GM18526 (cell line): ENCODE measurements around the gene ISG15.

Experiments used
- POLR2A ChIP-seq: IDR thresholded peaks from 3 replicates; pipeline ENCODE4 v1.6.1; 2011; ENCODE audit not compliant: insufficient read length; ENCODE audit errors: extremely low read depth

The ISG15 gene

DNA sequence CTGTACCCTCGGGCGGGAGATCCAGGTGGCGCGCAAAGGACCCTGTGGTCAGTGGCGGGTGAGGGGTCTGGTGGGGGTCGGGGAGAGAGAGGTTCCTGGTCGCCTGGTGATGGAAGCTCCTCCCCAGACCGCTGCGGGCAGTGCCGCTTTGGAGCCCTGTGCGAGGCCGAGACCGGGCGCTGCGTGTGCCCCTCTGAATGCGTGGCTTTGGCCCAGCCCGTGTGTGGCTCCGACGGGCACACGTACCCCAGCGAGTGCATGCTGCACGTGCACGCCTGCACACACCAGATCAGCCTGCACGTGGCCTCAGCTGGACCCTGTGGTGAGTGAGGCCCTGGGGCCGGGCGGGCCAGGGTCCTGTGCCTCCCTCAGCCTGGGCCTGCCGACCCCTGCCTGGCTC, 30.1 kb downstream of the ISG15 start:
- TF ChIP-seq POLR2A: no peak

DNA sequence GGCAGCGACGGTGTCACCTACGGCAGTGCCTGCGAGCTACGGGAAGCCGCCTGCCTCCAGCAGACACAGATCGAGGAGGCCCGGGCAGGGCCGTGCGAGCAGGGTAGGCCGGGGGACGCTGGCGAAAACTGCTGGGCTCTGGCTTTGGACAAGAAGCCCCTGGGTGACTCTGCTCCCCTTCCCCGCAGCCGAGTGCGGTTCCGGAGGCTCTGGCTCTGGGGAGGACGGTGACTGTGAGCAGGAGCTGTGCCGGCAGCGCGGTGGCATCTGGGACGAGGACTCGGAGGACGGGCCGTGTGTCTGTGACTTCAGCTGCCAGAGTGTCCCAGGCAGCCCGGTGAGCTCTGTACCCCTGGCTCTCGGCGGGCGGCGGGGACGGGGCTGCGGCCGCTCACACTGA, 30.6 kb downstream of the ISG15 start:
- TF ChIP-seq POLR2A: no peak

DNA sequence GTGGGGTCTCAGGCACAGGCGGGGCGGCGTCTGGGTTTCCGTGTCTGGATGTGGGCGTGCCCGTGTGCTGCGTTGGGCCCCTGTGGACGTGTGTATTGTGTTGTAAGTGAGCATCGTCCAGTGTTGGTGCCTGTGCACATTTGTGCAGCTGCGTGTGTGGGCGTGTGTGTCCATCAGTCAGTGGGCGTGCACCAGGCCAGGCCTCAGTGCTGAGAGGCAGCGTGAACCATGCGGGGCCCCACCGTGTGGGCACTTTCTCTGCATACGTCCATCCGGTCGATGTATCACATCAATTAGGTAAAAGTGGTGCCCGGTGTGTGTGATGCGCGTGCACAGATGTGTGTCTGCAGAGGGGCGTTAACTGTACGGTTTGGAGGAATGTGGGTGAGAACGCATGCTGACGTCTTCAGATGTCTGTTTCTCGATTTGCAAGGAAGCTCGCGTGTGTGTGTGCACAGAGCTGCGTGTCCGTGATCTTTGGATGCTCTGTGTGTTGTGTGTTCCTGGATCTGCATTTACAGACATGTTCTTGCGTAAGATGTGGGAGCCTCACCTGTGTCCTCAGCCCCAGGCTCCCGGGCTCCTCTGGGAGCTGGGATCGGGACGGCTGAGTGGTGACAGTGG, 31.3 kb downstream of the ISG15 start:
- TF ChIP-seq POLR2A: no peak

DNA sequence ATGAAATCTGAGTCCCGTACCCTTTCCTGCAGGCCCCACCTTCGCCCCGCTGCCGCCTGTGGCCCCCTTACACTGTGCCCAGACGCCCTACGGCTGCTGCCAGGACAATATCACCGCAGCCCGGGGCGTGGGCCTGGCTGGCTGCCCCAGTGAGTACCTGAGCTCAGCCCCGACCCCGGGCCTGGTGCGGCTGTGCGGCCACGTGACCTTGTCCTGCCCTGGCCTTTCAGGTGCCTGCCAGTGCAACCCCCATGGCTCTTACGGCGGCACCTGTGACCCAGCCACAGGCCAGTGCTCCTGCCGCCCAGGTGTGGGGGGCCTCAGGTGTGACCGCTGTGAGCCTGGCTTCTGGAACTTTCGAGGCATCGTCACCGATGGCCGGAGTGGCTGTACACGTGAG, 31.8 kb downstream of the ISG15 start:
- no peak for TF ChIP-seq POLR2A

DNA sequence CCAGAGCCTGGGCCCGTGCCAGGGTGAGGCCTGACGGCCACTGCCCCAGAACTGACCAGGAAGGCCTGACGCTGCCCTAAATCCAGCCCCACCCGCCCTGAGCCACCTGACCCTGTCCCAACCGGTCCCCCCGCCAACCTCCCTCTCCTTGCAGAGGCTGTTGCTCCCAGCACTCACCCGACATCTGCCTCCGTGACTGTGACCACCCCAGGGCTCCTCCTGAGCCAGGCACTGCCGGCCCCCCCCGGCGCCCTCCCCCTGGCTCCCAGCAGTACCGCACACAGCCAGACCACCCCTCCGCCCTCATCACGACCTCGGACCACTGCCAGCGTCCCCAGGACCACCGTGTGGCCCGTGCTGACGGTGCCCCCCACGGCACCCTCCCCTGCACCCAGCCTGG, 32.9 kb downstream of the ISG15 start:
- TF ChIP-seq POLR2A: no peak

DNA sequence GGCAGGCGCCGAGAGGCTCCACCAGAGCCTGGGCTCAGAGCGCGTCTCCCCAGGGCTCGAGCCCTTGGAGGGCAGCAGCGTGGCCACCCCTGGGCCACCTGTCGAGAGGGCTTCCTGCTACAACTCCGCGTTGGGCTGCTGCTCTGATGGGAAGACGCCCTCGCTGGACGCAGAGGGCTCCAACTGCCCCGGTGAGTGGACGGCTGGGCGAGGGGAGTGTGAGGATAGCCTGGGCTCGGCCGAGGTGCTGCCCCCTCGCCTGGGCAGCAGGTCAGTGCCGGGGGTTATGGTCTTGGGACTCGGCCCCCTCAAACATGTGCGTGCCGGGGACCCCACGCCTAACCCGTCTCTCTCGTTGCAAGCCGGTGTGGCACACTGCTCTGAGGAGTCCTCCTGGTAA, 33.5 kb downstream of the ISG15 start:
- TF ChIP-seq POLR2A: no peak

DNA sequence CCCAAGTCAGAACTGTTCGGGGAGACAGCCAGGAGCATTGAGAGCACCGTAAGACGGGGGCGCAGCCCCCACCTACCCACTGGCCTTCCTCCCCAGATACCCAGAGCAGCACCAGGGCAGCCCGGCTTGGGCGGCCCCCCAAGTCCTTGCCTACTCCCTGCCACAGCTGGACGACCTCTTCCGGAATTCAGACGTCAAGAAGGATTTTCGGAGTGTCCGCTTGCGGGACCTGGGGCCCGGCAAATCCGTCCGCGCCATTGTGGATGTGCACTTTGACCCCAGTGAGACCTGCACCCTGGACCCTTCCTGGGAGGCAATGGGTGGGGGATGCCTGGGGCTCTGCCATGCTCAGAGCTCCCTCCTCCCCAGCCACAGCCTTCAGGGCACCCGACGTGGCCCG, 34.1 kb downstream of the ISG15 start:
- TF ChIP-seq POLR2A: no peak

DNA sequence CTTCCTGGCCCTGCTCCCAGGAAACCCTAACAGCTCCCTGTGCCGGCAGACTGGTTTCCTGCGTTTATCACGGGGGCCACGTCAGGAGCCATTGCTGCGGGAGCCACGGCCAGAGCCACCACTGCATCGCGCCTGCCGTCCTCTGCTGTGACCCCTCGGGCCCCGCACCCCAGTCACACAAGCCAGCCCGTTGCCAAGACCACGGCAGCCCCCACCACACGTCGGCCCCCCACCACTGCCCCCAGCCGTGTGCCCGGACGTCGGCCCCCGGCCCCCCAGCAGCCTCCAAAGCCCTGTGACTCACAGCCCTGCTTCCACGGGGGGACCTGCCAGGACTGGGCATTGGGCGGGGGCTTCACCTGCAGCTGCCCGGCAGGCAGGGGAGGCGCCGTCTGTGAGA, 34.7 kb downstream of the ISG15 start:
- no peak for TF ChIP-seq POLR2A

DNA sequence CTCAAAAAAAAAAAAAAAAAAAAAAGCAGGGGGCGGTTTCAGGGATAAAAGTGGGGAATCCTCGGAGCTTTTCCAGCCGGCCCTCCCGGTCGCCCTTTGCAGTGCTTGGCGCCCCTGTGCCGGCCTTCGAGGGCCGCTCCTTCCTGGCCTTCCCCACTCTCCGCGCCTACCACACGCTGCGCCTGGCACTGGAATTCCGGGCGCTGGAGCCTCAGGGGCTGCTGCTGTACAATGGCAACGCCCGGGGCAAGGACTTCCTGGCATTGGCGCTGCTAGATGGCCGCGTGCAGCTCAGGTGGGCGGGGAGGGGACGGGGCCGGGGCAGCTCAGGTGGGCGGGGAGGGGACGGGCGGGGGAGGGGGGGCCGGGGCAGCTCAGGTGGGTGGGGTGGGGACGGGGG, 35.5 kb downstream of the ISG15 start:
- TF ChIP-seq POLR2A: no peak

DNA sequence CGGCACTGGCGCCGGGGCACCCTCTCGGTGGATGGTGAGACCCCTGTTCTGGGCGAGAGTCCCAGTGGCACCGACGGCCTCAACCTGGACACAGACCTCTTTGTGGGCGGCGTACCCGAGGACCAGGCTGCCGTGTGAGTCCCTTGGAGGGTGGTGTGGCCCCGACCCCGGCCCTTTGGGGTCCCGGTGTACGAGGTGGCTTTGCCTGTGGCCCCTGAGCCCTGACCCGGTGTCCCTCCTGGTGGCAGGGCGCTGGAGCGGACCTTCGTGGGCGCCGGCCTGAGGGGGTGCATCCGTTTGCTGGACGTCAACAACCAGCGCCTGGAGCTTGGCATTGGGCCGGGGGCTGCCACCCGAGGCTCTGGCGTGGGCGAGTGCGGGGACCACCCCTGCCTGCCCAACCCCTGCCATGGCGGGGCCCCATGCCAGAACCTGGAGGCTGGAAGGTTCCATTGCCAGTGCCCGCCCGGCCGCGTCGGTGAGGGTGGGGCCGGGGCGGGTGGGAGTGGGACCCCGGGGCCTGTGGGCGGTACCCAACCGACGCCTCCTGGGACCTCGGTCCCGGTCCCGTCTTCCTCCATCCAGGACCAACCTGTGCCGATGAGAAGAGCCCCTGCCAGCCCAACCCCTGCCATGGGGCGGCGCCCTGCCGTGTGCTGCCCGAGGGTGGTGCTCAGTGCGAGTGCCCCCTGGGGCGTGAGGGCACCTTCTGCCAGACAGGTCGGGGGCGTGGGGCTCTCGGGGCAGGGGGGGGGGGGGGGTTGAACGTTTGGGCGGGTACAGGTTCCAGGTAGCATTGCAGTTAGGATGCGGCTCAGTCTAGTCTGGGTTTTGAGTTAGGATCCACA, 36.2 kb downstream of the ISG15 start:
- no peak for TF ChIP-seq POLR2A

DNA sequence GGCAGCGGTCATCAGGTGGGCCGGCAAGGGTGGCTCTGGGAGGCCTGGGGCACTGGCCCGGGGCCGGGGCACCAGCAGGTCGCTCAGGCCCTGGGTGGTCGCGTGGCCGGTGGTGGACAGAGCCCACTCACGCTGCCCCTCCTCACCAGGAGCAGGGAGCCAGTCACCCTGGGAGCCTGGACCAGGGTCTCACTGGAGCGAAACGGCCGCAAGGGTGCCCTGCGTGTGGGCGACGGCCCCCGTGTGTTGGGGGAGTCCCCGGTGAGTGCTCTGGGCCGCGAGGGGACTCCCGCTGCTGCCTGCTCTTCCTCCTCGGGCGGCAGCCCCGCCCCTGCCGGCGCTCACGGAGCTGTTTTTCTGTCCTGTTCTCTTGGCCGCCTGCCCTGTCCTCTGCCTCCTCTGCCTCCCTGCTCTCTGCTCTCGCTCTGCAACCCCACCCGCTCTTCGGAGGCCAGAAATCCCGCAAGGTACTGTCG, 37.3 kb downstream of the ISG15 start:
- TF ChIP-seq POLR2A: no peak

DNA sequence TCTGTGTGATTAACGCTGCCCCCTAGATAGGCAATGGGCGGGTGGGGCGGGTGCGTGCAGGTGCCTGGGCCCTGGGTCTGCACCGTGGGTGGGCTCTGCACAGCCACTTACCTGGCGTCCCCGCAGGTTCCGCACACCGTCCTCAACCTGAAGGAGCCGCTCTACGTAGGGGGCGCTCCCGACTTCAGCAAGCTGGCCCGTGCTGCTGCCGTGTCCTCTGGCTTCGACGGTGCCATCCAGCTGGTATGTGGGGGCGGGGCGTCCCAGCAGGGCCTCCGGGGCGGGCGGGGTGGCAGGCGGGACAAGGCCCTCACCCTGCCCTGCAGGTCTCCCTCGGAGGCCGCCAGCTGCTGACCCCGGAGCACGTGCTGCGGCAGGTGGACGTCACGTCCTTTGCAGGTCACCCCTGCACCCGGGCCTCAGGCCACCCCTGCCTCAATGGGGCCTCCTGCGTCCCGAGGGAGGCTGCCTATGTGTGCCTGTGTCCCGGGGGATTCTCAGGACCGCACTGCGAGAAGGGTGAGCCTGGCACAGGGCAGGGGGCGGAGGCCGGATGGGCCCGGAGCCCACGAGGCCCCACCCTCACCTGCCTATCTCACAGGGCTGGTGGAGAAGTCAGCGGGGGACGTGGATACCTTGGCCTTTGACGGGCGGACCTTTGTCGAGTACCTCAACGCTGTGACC, 38.0 kb downstream of the ISG15 start:
- no peak for TF ChIP-seq POLR2A

DNA sequence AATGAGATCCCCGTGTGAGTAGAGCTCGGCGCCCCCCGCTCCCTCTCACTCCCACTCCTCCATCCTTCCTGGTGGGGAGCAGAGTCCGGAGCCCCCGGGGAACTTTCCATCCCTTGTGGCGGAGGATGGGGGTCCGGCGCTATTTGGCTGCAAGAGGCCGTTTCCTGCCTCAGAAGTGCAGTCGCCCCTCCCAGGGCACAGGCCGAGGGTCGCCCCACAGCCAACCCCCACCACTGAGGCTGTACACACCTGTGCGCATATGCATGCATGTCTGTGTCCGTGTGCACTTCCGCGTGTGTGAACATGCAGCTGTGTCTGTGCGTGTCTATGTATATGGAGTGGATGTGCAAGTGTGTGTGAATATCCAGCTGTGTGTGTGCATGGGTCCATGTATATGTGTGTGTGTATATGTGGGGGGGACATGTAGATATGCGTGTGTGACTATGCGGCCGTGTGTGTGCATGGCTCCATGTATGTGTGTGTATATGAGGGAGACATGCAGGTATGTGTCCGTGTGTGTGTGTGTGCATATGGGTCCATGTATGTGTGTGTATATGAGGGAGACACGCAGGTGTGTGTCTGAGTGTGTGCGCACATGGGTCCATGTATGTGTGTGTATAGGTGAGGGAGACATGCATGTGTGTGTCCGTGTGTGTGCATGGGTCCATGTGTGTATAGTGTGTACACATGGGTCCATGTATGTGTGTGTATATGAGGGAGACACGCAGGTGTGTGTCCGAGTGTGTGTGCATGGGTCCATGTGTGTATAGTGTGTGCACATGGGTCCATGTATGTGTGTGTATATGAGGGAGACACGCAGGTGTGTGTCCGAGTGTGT, 38.9 kb downstream of the ISG15 start:
- no peak for TF ChIP-seq POLR2A

DNA sequence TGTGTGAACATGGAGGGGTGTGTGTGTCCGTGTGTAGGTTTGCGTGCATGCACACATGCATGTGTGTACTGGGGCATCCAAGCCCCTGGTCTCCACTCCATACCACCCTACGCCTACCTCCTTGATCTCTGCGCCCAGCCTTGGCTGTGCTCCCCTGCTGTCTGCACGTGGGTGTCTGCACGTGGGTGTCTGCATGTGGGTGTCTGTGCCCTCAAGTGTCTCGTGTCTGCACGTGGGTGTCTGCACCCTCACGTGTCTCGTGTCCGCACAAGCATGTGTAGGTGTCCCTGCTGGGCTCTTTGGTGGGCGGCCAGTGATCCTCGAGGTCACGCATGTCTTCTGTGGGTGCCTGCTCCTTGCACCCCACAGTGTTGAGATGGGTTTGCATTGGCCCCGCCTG, 39.7 kb downstream of the ISG15 start:
- TF ChIP-seq POLR2A: no peak

DNA sequence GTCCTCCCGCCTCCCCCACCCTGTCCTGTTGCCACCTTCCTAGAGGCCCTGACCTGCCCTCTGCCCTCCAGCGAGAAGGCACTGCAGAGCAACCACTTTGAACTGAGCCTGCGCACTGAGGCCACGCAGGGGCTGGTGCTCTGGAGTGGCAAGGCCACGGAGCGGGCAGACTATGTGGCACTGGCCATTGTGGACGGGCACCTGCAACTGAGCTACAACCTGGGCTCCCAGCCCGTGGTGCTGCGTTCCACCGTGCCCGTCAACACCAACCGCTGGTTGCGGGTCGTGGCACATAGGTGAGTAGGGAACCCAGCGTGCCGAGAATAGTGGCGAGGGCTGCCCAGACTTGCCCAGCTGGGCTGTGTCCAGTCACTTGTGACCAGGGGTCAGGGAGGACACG, 40.4 kb downstream of the ISG15 start:
- no peak for TF ChIP-seq POLR2A

DNA sequence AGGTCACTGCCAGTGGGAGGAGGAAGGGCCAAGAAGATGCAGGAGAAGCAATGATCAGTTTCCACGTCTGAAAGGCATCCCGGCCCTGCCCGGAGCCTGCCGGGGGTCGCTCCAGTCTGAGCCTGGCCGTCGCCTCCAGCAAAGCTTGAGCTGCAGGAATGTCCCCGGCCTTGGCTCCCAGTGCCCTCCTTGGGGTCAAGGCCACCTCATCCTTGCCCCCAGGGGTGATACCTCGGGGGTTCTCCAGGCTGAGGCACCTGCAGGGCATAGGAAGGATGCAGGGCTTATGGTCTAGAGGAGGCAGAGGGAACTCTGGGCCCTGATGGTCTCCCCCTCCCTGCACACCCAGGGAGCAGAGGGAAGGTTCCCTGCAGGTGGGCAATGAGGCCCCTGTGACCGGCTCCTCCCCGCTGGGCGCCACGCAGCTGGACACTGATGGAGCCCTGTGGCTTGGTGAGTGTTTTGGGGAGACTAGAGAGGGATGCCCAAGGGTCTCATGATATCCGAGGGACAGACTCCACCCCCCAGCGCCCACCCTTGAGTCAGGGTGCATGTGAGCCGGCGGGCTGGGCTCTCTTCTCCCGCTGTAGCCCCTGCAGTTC, 40.9 kb downstream of the ISG15 start:
- TF ChIP-seq POLR2A: no peak
